PC-3 (cell line): ENCODE results near the gene RPRD1A. TPM values are rescaled to one million over a fixed set of nuclear protein-coding genes. Genes with fewer than 3 reads are reported as not detected.

ENCODE experiments used
- ATAC-seq: fragments of 200-7000 bp; cut with Tn5 transposase; 2 replicates; pipeline ENCODE4 v1.9.1; 2020; ENCODE audit warnings: mild to moderate bottlenecking, moderate library complexity
- BruUV-seq: library from RNA; stranded (reverse); fragments of 400-500 nt; replicated peaks from 2 replicates; lab custom pipeline; 2021; lab: Mats Ljungman, UMichigan
- CTCF ChIA-PET: fragments of 300-600 bp; sonication (Branson Sonifier 250); formaldehyde crosslinking; loops from one replicate; lab custom pipeline; 2022; ENCODE audit warnings: antibody characterized with exemption; lab: Charles Lee
- POLR2A ChIA-PET: fragments of 300-600 bp; sonication (Branson Sonifier 250); formaldehyde crosslinking; loops from one replicate; lab custom pipeline; 2022; ENCODE audit warnings: antibody characterized with exemption; ENCODE audit not compliant: unreplicated experiment; lab: Charles Lee
- DNase-seq: peaks from one replicate; pipeline ENCODE4 v3.0.0-alpha.2; 2015
- H2AFZ ChIP-seq: fragments of 300-600 bp; sonication (generic); 2 replicates; pipeline ENCODE4 v1.6.0; 2016; ENCODE audit warnings: antibody characterized with exemption, low read length
- H3F3A ChIP-seq: fragments of 300-600 bp; sonication (generic); one replicate; pipeline ENCODE4 v1.6.0; 2017; ENCODE audit warnings: antibody characterized with exemption, low read length, control low read depth, mild to moderate bottlenecking; ENCODE audit not compliant: unreplicated experiment
- H3K27ac ChIP-seq: fragments of 300-600 bp; sonication (generic); 2 replicates; pipeline ENCODE4 v1.5.1; 2016; ENCODE audit warnings: mild to moderate bottlenecking, low read length
- H3K27me3 ChIP-seq: fragments of 300-600 bp; sonication (generic); 2 replicates; pipeline ENCODE4 v1.6.1; 2016; ENCODE audit warnings: low read length, mixed read lengths
- H3K36me3 ChIP-seq: fragments of 300-600 bp; sonication (generic); 2 replicates; pipeline ENCODE4 v1.6.1; 2016; ENCODE audit warnings: low read depth, mixed run types, low read length, mixed read lengths
- H3K4me1 ChIP-seq: fragments of 300-600 bp; sonication (generic); 2 replicates; pipeline ENCODE4 v1.5.1; 2016; ENCODE audit warnings: low read length; ENCODE audit not compliant: insufficient read depth
- H3K4me2 ChIP-seq: fragments of 300-600 bp; sonication (generic); 2 replicates; pipeline ENCODE4 v1.6.0; 2016; ENCODE audit warnings: low read length
- H3K4me3 ChIP-seq: fragments of 300-600 bp; sonication (generic); 2 replicates; pipeline ENCODE4 v1.5.1; 2016; ENCODE audit warnings: mild to moderate bottlenecking, low read length, mixed read lengths
- H3K79me2 ChIP-seq: fragments of 300-600 bp; sonication (generic); 2 replicates; pipeline ENCODE4 v1.6.1; 2017; ENCODE audit warnings: low read length, mixed read lengths
- H3K9ac ChIP-seq: fragments of 300-600 bp; sonication (generic); 2 replicates; pipeline ENCODE4 v1.6.0; 2016; ENCODE audit warnings: mild to moderate bottlenecking, low read length
- H3K9me2 ChIP-seq: fragments of 300-600 bp; sonication (generic); replicated peaks from 2 replicates; pipeline ENCODE4 v1.6.1; 2016; ENCODE audit warnings: mixed run types, low read length, mixed read lengths
- H3K9me3 ChIP-seq: fragments of 300-600 bp; sonication (generic); 2 replicates; pipeline ENCODE4 v1.6.1; 2016; ENCODE audit warnings: low read length, mixed read lengths
- H4K20me1 ChIP-seq: fragments of 300-600 bp; sonication (generic); 2 replicates; pipeline ENCODE4 v1.6.1; 2016; ENCODE audit warnings: low read length, mixed read lengths
- CTCF ChIP-seq: fragments of 300-600 bp; sonication (generic); conservative IDR thresholded peaks from 2 replicates; pipeline ENCODE4 v1.5.1; 2017; ENCODE audit warnings: antibody characterized with exemption, low read depth, mild to moderate bottlenecking, low read length
- EZH2 ChIP-seq: fragments of 300-600 bp; sonication (generic); IDR thresholded peaks from one replicate; pipeline ENCODE4 v1.6.1; 2017; ENCODE audit warnings: antibody characterized with exemption, mild to moderate bottlenecking, low read length; ENCODE audit not compliant: unreplicated experiment
- EZH2phosphoT487 ChIP-seq: fragments of 300-600 bp; sonication (generic); IDR thresholded peaks from 2 replicates; pipeline ENCODE4 v1.6.1; 2018; ENCODE audit warnings: mild to moderate bottlenecking, antibody characterized with exemption, low read length, borderline replicate concordance
- intact Hi-C: fragments of 100-400 bp; cut with micrococcal nuclease; formaldehyde crosslinking; loops from 2 replicates; pipeline ENCODE4 v1.9.0; 2023
- total RNA-seq: library from RNA; depleted of rRNA; stranded (reverse); fragments of >200 nt; gene quantifications from 2 replicates; pipeline ENCODE4 v1.2.3, GENCODE V29; 2014

Gene RPRD1A
- total RNA-seq, 1 experiment from 2014 or later: 42.2 TPM

- BruUV-seq: no TSS peak
- no peak for TF ChIP-seq EZH2phosphoT487
- no peak for TF ChIP-seq CTCF
- no peak for TF ChIP-seq EZH2
- DNase-seq: no peak
Measured at GRCh38 chr18:36045241-36045991, 21.9 kb downstream of the RPRD1A start.

GRCh38 chr18:36043153-36043552 lies 24.2 kb downstream of the RPRD1A start:
- no TSS peak for BruUV-seq
- Histone ChIP-seq H3K4me2 (no peak overlapping the region), H2AFZ (no peak overlapping the region), H3K9me3 (no peaks in the 10 kb centered on the region), H3K79me2 (peaks cover 62% of the 10 kb centered on the region), H3K4me3 (no peak overlapping the region), H3K9me2 (no peaks in the 10 kb centered on the region), H3K27me3 (no peaks in the 10 kb centered on the region), H3K27ac (no peak overlapping the region), H4K20me1 (no peaks in the 10 kb centered on the region), H3K36me3 (peaks cover 14% of the 10 kb centered on the region), H3K4me1 (no peaks in the 10 kb centered on the region), H3F3A (no peaks in the 10 kb centered on the region), H3K9ac (no peak overlapping the region)
- ChIA-PET CTCF (no interaction called here), POLR2A (no interaction called here)
- DNase-seq (no peak), ATAC-seq (no peak)
- intact Hi-C loops: no loop called here
- TF ChIP-seq CTCF (no peak), EZH2phosphoT487 (no peak), EZH2 (no peak)

More at GRCh38 chr18:36045241-36045991, 21.9 kb downstream of the RPRD1A start:
- Histone ChIP-seq H3K27me3 (no peaks in the 10 kb centered on the region), H4K20me1 (no peaks in the 10 kb centered on the region), H3K4me3 (no peak overlapping the region), H2AFZ (no peak overlapping the region), H3K4me2 (no peak overlapping the region), H3K9me3 (no peaks in the 10 kb centered on the region), H3K27ac (no peak overlapping the region), H3F3A (no peaks in the 10 kb centered on the region), H3K9me2 (no peaks in the 10 kb centered on the region), H3K9ac (no peak overlapping the region), H3K4me1 (no peaks in the 10 kb centered on the region), H3K36me3 (no peaks in the 10 kb centered on the region), H3K79me2 (peaks cover 81% of the 10 kb centered on the region)
- ChIA-PET POLR2A (no interaction called here), CTCF (no interaction called here)
- intact Hi-C loops: no loop called here
- ATAC-seq: no peak

- Histone ChIP-seq H3K9me3 (no peaks in the 10 kb centered on the region), H3K4me3 (no peak overlapping the region), H3K9me2 (no peaks in the 10 kb centered on the region), H3K27ac (no peak overlapping the region), H3K27me3 (no peaks in the 10 kb centered on the region), H3K36me3 (peaks cover 20% of the 10 kb centered on the region), H3K4me2 (no peak overlapping the region), H3F3A (no peaks in the 10 kb centered on the region), H4K20me1 (no peaks in the 10 kb centered on the region), H3K9ac (no peak overlapping the region), H2AFZ (no peak overlapping the region), H3K4me1 (no peaks in the 10 kb centered on the region), H3K79me2 (peaks cover 44% of the 10 kb centered on the region)
- intact Hi-C loops: no loop called here
- TF ChIP-seq EZH2phosphoT487 (no peak), EZH2 (no peak), CTCF (no peak)
- ChIA-PET POLR2A (no interaction called here), CTCF (no interaction called here)
- ATAC-seq: no peak
- BruUV-seq: no TSS peak
- no peak for DNase-seq
Measured at GRCh38 chr18:36041146-36041545, 26.2 kb downstream of the RPRD1A start.
